ENCODE results near the gene MITD1.
"Not testable (repeated sequence)": the region's sequence is repeated elsewhere in the genome, so short reads cannot be mapped to it uniquely, and the experiment has no call there.

Gene MITD1

GRCh38 chr2:99154643-99155536 lies 26.0 kb downstream of the MITD1 start, which contains the start of the genes LIPT1 and TSGA10:
TSS of gene LIPT1 (plus strand) at chr2:99154967. CDS start at chr2:99161958, 6,991 bp downstream.
TSS of gene TSGA10 (minus strand) at chr2:99154942. CDS start at chr2:99109439, 45,503 bp downstream.
- DNase-seq (ENCODE audit: low read depth in 3 of 3): peak; percentile 82 to 87 (median 84)

- no peak for DNase-seq (ENCODE audit: low read depth in 3 of 3)
These were observed 26.8 kb downstream of the MITD1 start for GRCh38 chr2:99153921-99154604.

GRCh38 chr2:99152199-99152895 lies 28.5 kb downstream of the MITD1 start:
- no peak for DNase-seq (ENCODE audit: low read depth in 3 of 3)

GRCh38 chr2:99150706-99151105 lies 30.2 kb downstream of the MITD1 start:
- no peak for DNase-seq (ENCODE audit: low read depth in 3 of 3)

- peak; percentile 96 to 97 (median 96) for DNase-seq (ENCODE audit: low read depth in 3 of 3)
These were observed 39.4 kb downstream of the MITD1 start, which contains the start of gene C2orf15 for GRCh38 chr2:99141110-99142108. TSS of gene C2orf15 (plus strand) at chr2:99141707. CDS start at chr2:99150559, 8,852 bp downstream.

GRCh38 chr2:99140860-99141109 lies 40.1 kb downstream of the MITD1 start:
- no peak for DNase-seq (ENCODE audit: low read depth in 3 of 3)

GRCh38 chr2:99140056-99140859 lies 40.6 kb downstream of the MITD1 start:
- no peak for DNase-seq (ENCODE audit: low read depth in 3 of 3)

GRCh38 chr2:99139003-99139402 lies 41.9 kb downstream of the MITD1 start:
- no peak for DNase-seq (ENCODE audit: low read depth in 3 of 3)

- not testable (repeated sequence) for DNase-seq (ENCODE audit: low read depth in 3 of 3)
These were observed 45.8 kb downstream of the MITD1 start for GRCh38 chr2:99135044-99135556.

GRCh38 chr2:99127981-99128380 lies 52.9 kb downstream of the MITD1 start:
- no peak for DNase-seq (ENCODE audit: low read depth in 3 of 3)

Measured in stimulated activated CD4-positive, alpha-beta T cell treated with anti-CD3 and anti-CD28 coated beads, TNF-alpha, amount 100 ng/mL, for 4 hours (primary cell).